Caco-2 (cell line): Measurements from ENCODE around the gene PMEL. TPM values are rescaled to one million over a fixed set of nuclear protein-coding genes. Genes with fewer than 3 reads are reported as not detected.

Source experiments
- BruUV-seq: library from RNA; stranded (reverse); fragments of 400-500 nt; replicated peaks from 2 replicates; lab custom pipeline; 2021; lab: Mats Ljungman, UMichigan
- CTCF ChIA-PET: fragments of 300-600 bp; sonication (Branson Sonifier 250); formaldehyde crosslinking; loops from one replicate; lab custom pipeline; 2022; ENCODE audit warnings: antibody characterized with exemption; lab: Charles Lee
- POLR2A ChIA-PET: fragments of 300-600 bp; sonication (Branson Sonifier 250); formaldehyde crosslinking; loops from one replicate; lab custom pipeline; 2022; ENCODE audit warnings: antibody characterized with exemption; lab: Charles Lee
- DNase-seq, 2 experiments: peaks; one replicate each; pipeline versions ENCODE4 v3.0.0 to v3.0.0-alpha.2; 2020 to 2022
- H3K27me3 ChIP-seq: replicated peaks from 2 replicates; pipeline ENCODE4 v1.6.0; 2011; ENCODE audit warnings: low read length; ENCODE audit not compliant: control insufficient read depth, insufficient read depth
- H3K36me3 ChIP-seq: 2 replicates; pipeline ENCODE4 v1.5.1; 2011; ENCODE audit warnings: low read length; ENCODE audit not compliant: control insufficient read depth, insufficient read depth
- H3K4me1 ChIP-seq: fragments of 250-450 bp; sonication (Bioruptor Pico); 2 replicates; pipeline ENCODE4 v1.5.1; 2020; ENCODE audit warnings: mild to moderate bottlenecking
- H3K4me3 ChIP-seq: 2 replicates; pipeline ENCODE4 v1.5.1; 2011; ENCODE audit warnings: low read depth, mild to moderate bottlenecking, control low read depth, low read length
- H3K9me3 ChIP-seq: fragments of 250-450 bp; sonication (Bioruptor Pico); 2 replicates; pipeline ENCODE4 v1.5.1; 2020; ENCODE audit warnings: mild to moderate bottlenecking, moderate library complexity
- H3K27ac Mint-ChIP-seq: one replicate; pipeline ENCODE4 v1.8.0; 2022; ENCODE audit warnings: mixed read lengths; ENCODE audit not compliant: unreplicated experiment
- H3K27me3 Mint-ChIP-seq: one replicate; pipeline ENCODE4 v1.8.0; 2022; ENCODE audit warnings: mixed read lengths; ENCODE audit not compliant: insufficient read depth, unreplicated experiment
- H3K36me3 Mint-ChIP-seq: one replicate; pipeline ENCODE4 v1.8.0; 2022; ENCODE audit warnings: mild to moderate bottlenecking, mixed read lengths; ENCODE audit not compliant: insufficient read depth, unreplicated experiment
- H3K4me1 Mint-ChIP-seq: one replicate; pipeline ENCODE4 v1.8.0; 2022; ENCODE audit warnings: low read depth, mixed read lengths; ENCODE audit not compliant: unreplicated experiment
- H3K4me3 Mint-ChIP-seq: one replicate; pipeline ENCODE4 v1.8.0; 2022; ENCODE audit warnings: mild to moderate bottlenecking, moderate library complexity, mixed read lengths; ENCODE audit not compliant: unreplicated experiment
- H3K9me3 Mint-ChIP-seq: one replicate; pipeline ENCODE4 v1.8.0; 2022; ENCODE audit warnings: mixed read lengths; ENCODE audit not compliant: unreplicated experiment
- intact Hi-C: fragments of 100-400 bp; cut with micrococcal nuclease; formaldehyde crosslinking; loops from one replicate; pipeline ENCODE4 v1.10.0; 2022; ENCODE audit not compliant: unreplicated experiment
- total RNA-seq: library from RNA; stranded (reverse); gene quantifications from 2 replicates; pipeline ENCODE4 v1.2.3, GENCODE V29; 2022
- TF ChIP-seq, protein P1 (sequence below), 2 experiments: fragments of 200-600 bp in 1 of 2; IDR thresholded peaks; 1 replicate in 1 of 2; 2 replicates in 1 of 2; pipeline versions ENCODE4 v1.5.1 to v1.8.0; 2011 to 2022; ENCODE audit warnings: antibody characterized with exemption in 1 of 2, control low read depth in 1 of 2, inconsistent platforms in 1 of 2, low read depth in 1 of 2, low read length in 1 of 2, mild to moderate bottlenecking in 1 of 2, moderate library complexity in 1 of 2; ENCODE audit not compliant: insufficient read depth in 1 of 2, severe bottlenecking in 1 of 2, unreplicated experiment in 1 of 2

Gene PMEL
- total RNA-seq, 1 experiment from 2014 or later = 9.7 TPM

DNA sequence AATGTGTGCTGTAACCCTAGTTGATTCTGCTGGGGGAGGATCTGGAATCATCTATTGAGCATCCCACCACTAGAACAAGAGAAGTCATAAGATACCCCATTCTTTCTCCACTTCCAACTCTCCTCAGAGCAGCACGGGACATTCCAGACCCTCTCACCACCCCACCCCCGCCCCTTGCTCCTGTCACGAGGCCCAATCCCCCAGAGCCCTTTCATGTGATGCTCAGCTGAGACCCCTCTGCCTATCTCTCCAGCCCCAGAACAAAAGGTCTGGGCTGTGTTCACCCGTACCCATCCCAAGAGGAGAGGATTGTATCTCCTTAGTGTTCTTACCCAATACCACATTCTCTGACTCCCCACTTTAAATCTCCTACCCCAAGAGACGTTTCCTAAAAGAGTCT lies 602 bp downstream of the PMEL start:
- CTCF ChIA-PET = no interaction called here
- TF ChIP-seq, protein P1, sequence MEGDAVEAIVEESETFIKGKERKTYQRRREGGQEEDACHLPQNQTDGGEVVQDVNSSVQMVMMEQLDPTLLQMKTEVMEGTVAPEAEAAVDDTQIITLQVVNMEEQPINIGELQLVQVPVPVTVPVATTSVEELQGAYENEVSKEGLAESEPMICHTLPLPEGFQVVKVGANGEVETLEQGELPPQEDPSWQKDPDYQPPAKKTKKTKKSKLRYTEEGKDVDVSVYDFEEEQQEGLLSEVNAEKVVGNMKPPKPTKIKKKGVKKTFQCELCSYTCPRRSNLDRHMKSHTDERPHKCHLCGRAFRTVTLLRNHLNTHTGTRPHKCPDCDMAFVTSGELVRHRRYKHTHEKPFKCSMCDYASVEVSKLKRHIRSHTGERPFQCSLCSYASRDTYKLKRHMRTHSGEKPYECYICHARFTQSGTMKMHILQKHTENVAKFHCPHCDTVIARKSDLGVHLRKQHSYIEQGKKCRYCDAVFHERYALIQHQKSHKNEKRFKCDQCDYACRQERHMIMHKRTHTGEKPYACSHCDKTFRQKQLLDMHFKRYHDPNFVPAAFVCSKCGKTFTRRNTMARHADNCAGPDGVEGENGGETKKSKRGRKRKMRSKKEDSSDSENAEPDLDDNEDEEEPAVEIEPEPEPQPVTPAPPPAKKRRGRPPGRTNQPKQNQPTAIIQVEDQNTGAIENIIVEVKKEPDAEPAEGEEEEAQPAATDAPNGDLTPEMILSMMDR (IDR thresholded peaks at IDR 0.05; ENCODE audit: insufficient read depth in 1 of 2, low read depth in 1 of 2, low read length in 1 of 2, severe bottlenecking in 1 of 2, unreplicated experiment in 1 of 2) = no peak
- Mint-ChIP-seq H3K27ac (peak overlapping the region; percentile 95), H3K9me3 (no peaks in the 10 kb centered on the region), H3K4me3 (peak overlapping the region; percentile 98), H3K36me3 (peaks cover 38% of the 10 kb centered on the region), H3K27me3 (no peaks in the 10 kb centered on the region), H3K4me1 (peaks cover 18% of the 10 kb centered on the region)
- no TSS peak for BruUV-seq
- POLR2A ChIA-PET = interaction anchor here (0.5 to 1.6 kb wide), 2 partner anchors 9 to 184 kb away, joined by 3 to 5 read pairs; partner anchors contain the start of gene RAB5B
- peaks cover 23% of the 10 kb centered on the region for H3K4me1 ChIP-seq
- no peaks in the 10 kb centered on the region for H3K27me3 ChIP-seq
- no peaks in the 10 kb centered on the region for H3K9me3 ChIP-seq
- no peaks in the 10 kb centered on the region for H3K36me3 ChIP-seq
- DNase-seq = no peak
- intact Hi-C loops = no loop called here
- no peak overlapping the region for H3K4me3 ChIP-seq

DNA sequence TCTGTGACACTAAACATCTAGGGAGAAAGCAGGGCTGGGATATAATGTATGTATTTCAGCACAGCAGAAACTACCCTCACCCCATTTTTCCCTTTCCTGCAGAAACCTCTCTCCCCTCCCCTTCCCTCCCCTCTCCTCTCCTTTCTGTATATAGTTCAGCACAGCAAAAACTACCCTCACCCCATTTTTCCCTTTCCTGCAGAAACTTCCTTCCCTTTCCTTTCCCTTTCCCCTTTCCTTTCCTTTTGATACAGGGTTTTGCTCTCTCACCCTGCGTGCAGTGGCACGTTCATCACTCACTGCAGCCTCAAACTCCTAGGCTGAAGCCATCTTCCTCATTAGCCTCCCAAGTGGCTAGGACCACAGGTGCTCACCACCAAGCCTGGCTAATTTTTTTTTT lies 2.1 kb downstream of the PMEL start:
- H3K4me1 ChIP-seq = peaks cover 20% of the 10 kb centered on the region
- no peaks in the 10 kb centered on the region for H3K27me3 ChIP-seq
- ChIA-PET CTCF (no interaction called here), POLR2A (no interaction called here)
- Mint-ChIP-seq H3K27ac (peak overlapping the region; percentile 32), H3K9me3 (no peaks in the 10 kb centered on the region), H3K27me3 (no peaks in the 10 kb centered on the region), H3K36me3 (peaks cover 26% of the 10 kb centered on the region), H3K4me3 (no peak overlapping the region), H3K4me1 (peaks cover 18% of the 10 kb centered on the region)
- no peaks in the 10 kb centered on the region for H3K36me3 ChIP-seq
- no peaks in the 10 kb centered on the region for H3K9me3 ChIP-seq
- no peak overlapping the region for H3K4me3 ChIP-seq
- intact Hi-C loops = no loop called here
- DNase-seq = no peak
- BruUV-seq = no TSS peak
- TF ChIP-seq, protein P1 (IDR thresholded peaks at IDR 0.05; ENCODE audit: insufficient read depth in 1 of 2, low read depth in 1 of 2, low read length in 1 of 2, severe bottlenecking in 1 of 2, unreplicated experiment in 1 of 2) = no peak

DNA sequence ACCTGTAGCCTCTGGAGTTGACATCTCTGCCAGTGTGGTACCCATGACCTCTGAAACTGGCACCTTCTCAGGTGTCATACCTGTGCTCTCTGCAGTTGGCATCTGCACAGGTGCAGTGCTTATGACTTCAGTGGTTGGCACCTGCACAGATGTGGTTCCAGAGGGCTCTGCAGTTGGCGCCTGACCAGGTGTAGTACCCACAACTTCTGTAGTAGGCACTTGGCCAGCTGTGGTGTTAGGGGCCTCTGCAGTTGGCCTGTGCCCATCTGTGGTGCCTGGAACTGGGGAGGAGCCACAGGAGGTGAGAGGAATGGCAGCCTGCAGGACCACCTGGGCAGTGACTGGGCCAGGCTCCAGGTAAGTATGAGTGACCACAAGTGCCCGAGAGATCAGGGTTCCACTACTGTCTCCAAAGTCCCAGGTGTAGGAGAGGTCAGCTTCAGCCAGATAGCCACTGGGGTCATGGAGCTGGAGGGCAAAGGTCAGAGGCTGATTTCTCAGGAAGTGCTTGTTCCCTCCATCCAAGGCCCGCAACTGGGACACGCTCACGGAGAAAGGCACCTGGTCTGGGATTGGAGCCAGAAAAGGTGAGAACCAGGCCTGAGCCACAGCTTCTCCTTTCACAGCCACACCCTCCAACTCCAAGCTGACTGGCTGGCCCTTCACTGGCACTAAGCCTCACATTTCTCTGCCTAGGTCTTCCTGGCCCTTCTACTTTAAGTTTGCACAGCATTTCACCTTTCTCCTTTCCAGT lies 8.6 kb downstream of the PMEL start:
- CTCF ChIA-PET = interaction anchor here (1.0 kb wide), 1 partner anchor 9 kb away, joined by 3 read pairs; the partner anchor contains the start of gene PMEL

More for the DNA sequence above, 8.6 kb downstream of the PMEL start:
- POLR2A ChIA-PET = no interaction called here
- peak overlapping the region; percentile 93 for H3K27ac Mint-ChIP-seq
- peaks cover 11% of the 10 kb centered on the region for H3K36me3 Mint-ChIP-seq
- TF ChIP-seq, protein P1 (IDR thresholded peaks at IDR 0.05; ENCODE audit: insufficient read depth in 1 of 2, low read depth in 1 of 2, low read length in 1 of 2, severe bottlenecking in 1 of 2, unreplicated experiment in 1 of 2) = no peak
- Histone ChIP-seq H3K4me1 (peaks cover 44% of the 10 kb centered on the region), H3K9me3 (no peaks in the 10 kb centered on the region), H3K4me3 (no peak overlapping the region), H3K27me3 (no peaks in the 10 kb centered on the region), H3K36me3 (no peaks in the 10 kb centered on the region)
- no peaks in the 10 kb centered on the region for H3K9me3 Mint-ChIP-seq
- H3K27me3 Mint-ChIP-seq = no peaks in the 10 kb centered on the region
- no peak overlapping the region for H3K4me3 Mint-ChIP-seq
- DNase-seq = no peak
- H3K4me1 Mint-ChIP-seq = peaks cover 36% of the 10 kb centered on the region
- intact Hi-C loops = loop anchor here (2.0 kb wide), 1 partner anchor 14 kb away; no protein-coding TSS in a partner anchor
- no TSS peak for BruUV-seq
